ENCODE results near the gene HINT2.

The HINT2 gene

GRCh38 chr9:35814106-35814840, 569 bp downstream of the HINT2 start:
- Histone ChIP-seq H3K9ac (ENCODE audit: low read length) (peak overlapping the region; percentile 92), H3K27ac (ENCODE audit: low read length) (peak overlapping the region; percentile 78), H3K4me1 (ENCODE audit: low read length) (peaks cover 31% of the 10 kb centered on the region), H3K27me3 (ENCODE audit: low read depth, low read length) (no peaks in the 10 kb centered on the region), H3K9me3 (ENCODE audit: insufficient read depth, low read length) (no peaks in the 10 kb centered on the region), H3K4me3 (ENCODE audit: low read length) (peak overlapping the region; percentile 81), H3K4me2 (ENCODE audit: low read length) (peak overlapping the region; percentile 99), H4K20me1 (ENCODE audit: insufficient read depth, low read length) (no peaks in the 10 kb centered on the region), H3K79me2 (ENCODE audit: low read length) (peaks cover 9% of the 10 kb centered on the region), H2AFZ (ENCODE audit: low read depth, low read length) (no peak overlapping the region), H3K36me3 (replicated peaks; ENCODE audit: low read depth, low read length) (no peaks in the 10 kb centered on the region)
- TF ChIP-seq CTCF (IDR thresholded peaks at IDR 0.05; ENCODE audit: low read depth, low read length) (peak; percentile 26; the same call in 1 of the 2 replicates), EZH2phosphoT487 (IDR thresholded peaks at IDR 0.05; ENCODE audit: low read depth) (no peak)

- H3K9ac ChIP-seq (ENCODE audit: low read length): peak overlapping the region; percentile 92
Measured at GRCh38 chr9:35813434-35814105, 1.3 kb downstream of the HINT2 start.

GRCh38 chr9:35812025-35812602, 2.7 kb downstream of the HINT2 start, which contains the start of gene SPAG8:
Gene SPAG8 (minus strand): TSS chr9:35812262. CDS start chr9:35812147, 115 bp downstream.
- Histone ChIP-seq H3K79me2 (ENCODE audit: low read length) (peaks cover 12% of the 10 kb centered on the region), H3K27ac (ENCODE audit: low read length) (peak within 1 kb of the TSS; percentile 52), H3K4me3 (ENCODE audit: low read length) (peak within 1 kb of the TSS; percentile 80), H3K4me2 (ENCODE audit: low read length) (peak within 1 kb of the TSS; percentile 92), H3K36me3 (replicated peaks; ENCODE audit: low read depth, low read length) (peaks cover 7% of the 10 kb centered on the region), H3K27me3 (ENCODE audit: low read depth, low read length) (no peaks in the 10 kb centered on the region), H4K20me1 (ENCODE audit: insufficient read depth, low read length) (no peaks in the 10 kb centered on the region), H3K9me3 (ENCODE audit: insufficient read depth, low read length) (no peaks in the 10 kb centered on the region), H3K4me1 (ENCODE audit: low read length) (peaks cover 43% of the 10 kb centered on the region), H3K9ac (ENCODE audit: low read length) (peak within 1 kb of the TSS; percentile 60), H2AFZ (ENCODE audit: low read depth, low read length) (peak within 1 kb of the TSS; percentile 85)
- TF ChIP-seq CTCF (IDR thresholded peaks at IDR 0.05; ENCODE audit: low read depth, low read length) (no peak), EZH2phosphoT487 (IDR thresholded peaks at IDR 0.05; ENCODE audit: low read depth) (no peak)

More at GRCh38 chr9:35813434-35814105, 1.3 kb downstream of the HINT2 start:
- H3K4me2 ChIP-seq (ENCODE audit: low read length): peak overlapping the region; percentile 99
- peaks cover 9% of the 10 kb centered on the region for H3K79me2 ChIP-seq (ENCODE audit: low read length)
- H3K9me3 ChIP-seq (ENCODE audit: insufficient read depth, low read length): no peaks in the 10 kb centered on the region
- H2AFZ ChIP-seq (ENCODE audit: low read depth, low read length): no peak overlapping the region
- H3K4me3 ChIP-seq (ENCODE audit: low read length): peak overlapping the region; percentile 81
- H3K36me3 ChIP-seq (replicated peaks; ENCODE audit: low read depth, low read length): no peaks in the 10 kb centered on the region
- H3K27ac ChIP-seq (ENCODE audit: low read length): peak overlapping the region; percentile 78
- TF ChIP-seq CTCF (IDR thresholded peaks at IDR 0.05; ENCODE audit: low read depth, low read length) (peak; percentile 31; the same call in 1 of the 2 replicates), EZH2phosphoT487 (IDR thresholded peaks at IDR 0.05; ENCODE audit: low read depth) (no peak)
- H4K20me1 ChIP-seq (ENCODE audit: insufficient read depth, low read length): no peaks in the 10 kb centered on the region
- no peaks in the 10 kb centered on the region for H3K27me3 ChIP-seq (ENCODE audit: low read depth, low read length)
- peaks cover 31% of the 10 kb centered on the region for H3K4me1 ChIP-seq (ENCODE audit: low read length)

All from OCI-LY3 (cell line).